Hepatocyte (in vitro differentiated cells): Measurements from ENCODE around the gene SPIB.

Experiments
- EZH2 ChIP-seq: fragments of 200-600 bp; sonication (generic); IDR thresholded peaks from 2 replicates; pipeline ENCODE4 v1.6.1; 2016; ENCODE audit warnings: antibody characterized with exemption, mild to moderate bottlenecking, borderline replicate concordance
- EZH2phosphoT487 ChIP-seq: fragments of 200-600 bp; sonication (generic); IDR thresholded peaks from one replicate; pipeline ENCODE4 v1.6.1; 2018; ENCODE audit warnings: antibody characterized with exemption, mild to moderate bottlenecking, low read depth, moderate library complexity; ENCODE audit not compliant: unreplicated experiment, severe bottlenecking
- TF ChIP-seq, protein P1 (sequence below): fragments of 200-600 bp; sonication (generic); IDR thresholded peaks from 2 replicates; pipeline ENCODE4 v1.5.1; 2016; ENCODE audit warnings: antibody characterized with exemption, mild to moderate bottlenecking; ENCODE audit not compliant: poor library complexity

DNA sequence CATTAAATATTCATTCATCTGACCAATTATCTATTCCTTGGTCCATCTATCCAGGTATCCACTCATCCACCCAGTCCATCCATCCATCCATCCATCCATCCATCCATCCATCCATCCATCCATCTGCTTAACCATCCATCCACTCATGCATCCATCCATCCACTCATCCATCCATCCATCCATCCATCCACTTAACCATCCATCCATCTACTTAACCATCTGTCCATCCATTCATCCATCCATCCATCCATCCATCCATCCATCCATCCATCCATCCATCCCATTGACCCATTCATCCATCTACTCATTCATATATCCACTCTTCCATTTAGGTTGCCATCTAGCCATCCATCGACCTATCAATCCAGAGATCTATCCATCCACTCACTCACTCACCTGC lies 25.3 kb downstream of the SPIB start:
- TF ChIP-seq, protein P1, sequence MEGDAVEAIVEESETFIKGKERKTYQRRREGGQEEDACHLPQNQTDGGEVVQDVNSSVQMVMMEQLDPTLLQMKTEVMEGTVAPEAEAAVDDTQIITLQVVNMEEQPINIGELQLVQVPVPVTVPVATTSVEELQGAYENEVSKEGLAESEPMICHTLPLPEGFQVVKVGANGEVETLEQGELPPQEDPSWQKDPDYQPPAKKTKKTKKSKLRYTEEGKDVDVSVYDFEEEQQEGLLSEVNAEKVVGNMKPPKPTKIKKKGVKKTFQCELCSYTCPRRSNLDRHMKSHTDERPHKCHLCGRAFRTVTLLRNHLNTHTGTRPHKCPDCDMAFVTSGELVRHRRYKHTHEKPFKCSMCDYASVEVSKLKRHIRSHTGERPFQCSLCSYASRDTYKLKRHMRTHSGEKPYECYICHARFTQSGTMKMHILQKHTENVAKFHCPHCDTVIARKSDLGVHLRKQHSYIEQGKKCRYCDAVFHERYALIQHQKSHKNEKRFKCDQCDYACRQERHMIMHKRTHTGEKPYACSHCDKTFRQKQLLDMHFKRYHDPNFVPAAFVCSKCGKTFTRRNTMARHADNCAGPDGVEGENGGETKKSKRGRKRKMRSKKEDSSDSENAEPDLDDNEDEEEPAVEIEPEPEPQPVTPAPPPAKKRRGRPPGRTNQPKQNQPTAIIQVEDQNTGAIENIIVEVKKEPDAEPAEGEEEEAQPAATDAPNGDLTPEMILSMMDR: no peak
- TF ChIP-seq EZH2 (no peak), EZH2phosphoT487 (no peak)
